SK-N-SH treated with all-trans-retinoic acid at 6 μM for 48 hours (cell line): ENCODE measurements around the gene C1QTNF5.

ENCODE experiments used
- ARNTL ChIP-seq: fragments of 450-650 bp; formaldehyde crosslinking; IDR thresholded peaks from 2 replicates; pipeline ENCODE4 v1.5.0; 2020; ENCODE audit warnings: low read depth, mild to moderate bottlenecking, moderate library complexity, borderline replicate concordance
- CREB5 ChIP-seq: fragments of 250-450 bp; sonication (Bioruptor Pico); IDR thresholded peaks from 2 replicates; pipeline ENCODE4 v1.5.1; 2020; ENCODE audit warnings: low read depth, mild to moderate bottlenecking, moderate library complexity
- PPARA ChIP-seq: fragments of 250-450 bp; sonication (Bioruptor Pico); IDR thresholded peaks from 2 replicates; pipeline ENCODE4 v1.5.0; 2020; ENCODE audit warnings: mild to moderate bottlenecking, borderline replicate concordance
- RARB ChIP-seq: fragments of 250-450 bp; sonication (Bioruptor Pico); IDR thresholded peaks from 2 replicates; pipeline ENCODE4 v1.8.0; 2021; ENCODE audit warnings: mild to moderate bottlenecking, moderate library complexity
- TOX ChIP-seq: fragments of 250-450 bp; sonication (Bioruptor Pico); IDR thresholded peaks from 2 replicates; pipeline ENCODE4 v1.8.0; 2021; ENCODE audit warnings: mild to moderate bottlenecking, moderate library complexity, borderline replicate concordance
- ZFP3 ChIP-seq: fragments of 250-450 bp; sonication (Bioruptor Pico); IDR thresholded peaks from 2 replicates; pipeline ENCODE4 v1.5.0; 2020; ENCODE audit warnings: mild to moderate bottlenecking, moderate library complexity
- ZFP30 ChIP-seq: fragments of 450-650 bp; formaldehyde crosslinking; IDR thresholded peaks from 2 replicates; pipeline ENCODE4 v1.5.0; 2022; ENCODE audit warnings: mild to moderate bottlenecking, moderate library complexity
- ZNF70 ChIP-seq: fragments of 450-650 bp; formaldehyde crosslinking; IDR thresholded peaks from 2 replicates; pipeline ENCODE4 v1.5.0; 2020; ENCODE audit warnings: mild to moderate bottlenecking, moderate library complexity

- TF ChIP-seq RARB (CRISPR knock-in tag) (no peak), CREB5 (CRISPR knock-in tag) (no peak), ZFP3 (CRISPR knock-in tag) (no peak), ARNTL (CRISPR knock-in tag) (no peak), ZNF70 (CRISPR knock-in tag) (no peak), PPARA (CRISPR knock-in tag) (no peak), ZFP30 (CRISPR knock-in tag) (no peak), TOX (CRISPR knock-in tag) (no peak)
These were observed 739 bp upstream of the C1QTNF5 start for GRCh38 chr11:119341222-119342022.
